Esophagus muscularis mucosa (tissue), 4 donors: ENCODE data around the gene TEX14. TPM values are rescaled to one million over a fixed set of nuclear protein-coding genes. Genes with fewer than 3 reads are reported as not detected.

ENCODE experiments used
- DNase-seq: peaks from one replicate; pipeline ENCODE4 v3.0.0-alpha.2; 2017; ENCODE audit errors: extremely low spot score
- H3K27ac ChIP-seq, 4 donors: fragments of 200-600 bp; sonication (generic); replicated peaks in 1 of 4; 1 replicate in 3 of 4; 2 replicates in 1 of 4; pipeline ENCODE4 v1.5.1; 2016 to 2019; ENCODE audit warnings: mild to moderate bottlenecking in 1 of 4
- H3K27me3 ChIP-seq, 4 donors: fragments of 200-600 bp; sonication (generic); one replicate each; pipeline versions ENCODE4 v1.5.1 to v1.6.0; 2016 to 2019
- H3K36me3 ChIP-seq, 4 donors: fragments of 200-600 bp; sonication (generic); one replicate each; pipeline ENCODE4 v1.5.1; 2016 to 2019
- H3K4me1 ChIP-seq, 4 donors: fragments of 200-600 bp; sonication (generic); one replicate each; pipeline ENCODE4 v1.5.1; 2016 to 2019
- H3K4me3 ChIP-seq, 4 donors: fragments of 200-600 bp; sonication (generic); 1 replicate in 2 of 4; 2 replicates in 2 of 4; pipeline ENCODE4 v1.5.1; 2016 to 2019; ENCODE audit warnings: mild to moderate bottlenecking in 4 of 4, moderate library complexity in 1 of 4
- H3K9me3 ChIP-seq, 4 donors: fragments of 200-600 bp; sonication (generic); 1 replicate in 3 of 4; 2 replicates in 1 of 4; pipeline ENCODE4 v1.5.1; 2016 to 2019
- CTCF ChIP-seq, 3 experiments: fragments of 200-600 bp in 2 of 3; fragments of 450-650 bp in 1 of 3; sonication (generic) in 2 of 3; IDR thresholded peaks; one replicate each; pipeline ENCODE4 v1.5.1; 2017 to 2019; ENCODE audit warnings: antibody characterized with exemption in 3 of 3, mild to moderate bottlenecking in 2 of 3, moderate library complexity in 1 of 3
- EP300 ChIP-seq: sonication (generic); formaldehyde crosslinking; IDR thresholded peaks from one replicate; pipeline ENCODE4 v1.6.1; 2017; ENCODE audit warnings: antibody characterized with exemption
- POLR2A ChIP-seq: fragments of 450-650 bp; IDR thresholded peaks from one replicate; pipeline ENCODE4 v1.6.1; 2017; ENCODE audit warnings: antibody characterized with exemption, moderate library complexity, mild to moderate bottlenecking, low read depth
- POLR2AphosphoS5 ChIP-seq, 2 donors: sonication (generic); formaldehyde crosslinking; IDR thresholded peaks; one replicate each; pipeline ENCODE4 v1.6.1; 2017; ENCODE audit warnings: antibody characterized with exemption in 2 of 2
- WGBS: methylation state at CpG from one replicate; pipeline ENCODE4 v1.1.5; 2018; 5-methylcytosine and 5-hydroxymethylcytosine counted together
- intact Hi-C: fragments of 100-400 bp; cut with DNase I; formaldehyde crosslinking; loops from one replicate; pipeline ENCODE4 v1.15.1; 2023
- total RNA-seq, 4 donors: library from RNA; depleted of rRNA; stranded (reverse); fragments of >200 nt; gene quantifications; one replicate each; pipeline versions ENCODE4 v1.1.0 to v1.2.1, GENCODE V29; 2016

The TEX14 gene
- total RNA-seq, 4 donors from 2014 or later, result under 0.01 to 0.19 (median 0.11) TPM

- no peak overlapping the region for H3K27ac ChIP-seq
- H3K27me3 ChIP-seq, result no peaks in the 10 kb centered on the region
- no peak overlapping the region for H3K4me3 ChIP-seq
- intact Hi-C loops, result no loop called here
- H3K9me3 ChIP-seq, result no peaks in the 10 kb centered on the region
- H3K36me3 ChIP-seq, result no peaks in the 10 kb centered on the region
- no peak for DNase-seq
- WGBS, result 66% methylated on average over 2 of the region's 2 CpGs
- TF ChIP-seq CTCF (IDR thresholded peaks at IDR 0.05) (no peak), EP300 (no peak), POLR2AphosphoS5 (IDR thresholded peaks at IDR 0.05) (no peak), POLR2A (no peak)
- no peaks in the 10 kb centered on the region for H3K4me1 ChIP-seq
Observed at GRCh38 chr17:58590377-58590776, 101.5 kb downstream of the TEX14 start.

GRCh38 chr17:58587713-58588117 lies 104.1 kb downstream of the TEX14 start:
- Histone ChIP-seq H3K27me3 (no peaks in the 10 kb centered on the region), H3K27ac (no peak overlapping the region), H3K36me3 (no peaks in the 10 kb centered on the region), H3K9me3 (no peaks in the 10 kb centered on the region), H3K4me3 (no peak overlapping the region), H3K4me1 (no peaks in the 10 kb centered on the region)
- DNase-seq, result no peak
- intact Hi-C loops, result loop anchor here (5.0 to 10.0 kb wide), 3 partner anchors 65 to 415 kb away; partner anchors contain the start of genes RAD51C and TEX14
- WGBS, result 19% methylated on average over 2 of the region's 2 CpGs
- TF ChIP-seq POLR2A, result no peak
- no peak for TF ChIP-seq POLR2AphosphoS5 (IDR thresholded peaks at IDR 0.05)
- TF ChIP-seq EP300, result no peak
- TF ChIP-seq CTCF (IDR thresholded peaks at IDR 0.05), result peak; percentile 80 to 98 (median 84)

- no peaks in the 10 kb centered on the region for H3K9me3 ChIP-seq
- H3K4me3 ChIP-seq, result no peak overlapping the region
- DNase-seq, result no peak
- intact Hi-C loops, result loop anchor here (5.0 to 10.0 kb wide), 3 partner anchors 64 to 416 kb away; partner anchors contain the start of genes RAD51C and TEX14
- 31% methylated on average over 1 of the region's 1 CpG for whole genome bisulfite sequencing
- H3K36me3 ChIP-seq, result no peaks in the 10 kb centered on the region
- no peaks in the 10 kb centered on the region for H3K4me1 ChIP-seq
- no peaks in the 10 kb centered on the region for H3K27me3 ChIP-seq
- no peak overlapping the region for H3K27ac ChIP-seq
- TF ChIP-seq POLR2A (no peak), POLR2AphosphoS5 (IDR thresholded peaks at IDR 0.05) (no peak), EP300 (no peak), CTCF (IDR thresholded peaks at IDR 0.05) (no peak)
Observed at GRCh38 chr17:58586009-58586644, 105.7 kb downstream of the TEX14 start.

- Histone ChIP-seq H3K36me3 (no peaks in the 10 kb centered on the region), H3K27me3 (no peaks in the 10 kb centered on the region), H3K4me1 (no peaks in the 10 kb centered on the region), H3K27ac (no peak overlapping the region), H3K9me3 (no peaks in the 10 kb centered on the region), H3K4me3 (no peak overlapping the region)
- no peak for DNase-seq
- WGBS, result 89% methylated on average over 10 of the region's 10 CpGs
- no peak for TF ChIP-seq EP300
- no peak for TF ChIP-seq POLR2A
- no peak for TF ChIP-seq CTCF (IDR thresholded peaks at IDR 0.05)
- TF ChIP-seq POLR2AphosphoS5 (IDR thresholded peaks at IDR 0.05), result no peak
- intact Hi-C loops, result loop anchor here (5.0 to 10.0 kb wide), 3 partner anchors 63 to 417 kb away; partner anchors contain the start of genes RAD51C and TEX14
Observed at GRCh38 chr17:58585554-58585953, 106.3 kb downstream of the TEX14 start.
